Kidney (tissue), 14 donors: Measurements from ENCODE around the gene PLA2G15. TPM values are rescaled to one million over a fixed set of nuclear protein-coding genes. Genes with fewer than 3 reads are reported as not detected.

Source experiments
- DNase-seq, 5 donors: peaks; one replicate each; pipeline ENCODE4 v3.0.0-alpha.2; 2013 to 2020
- FAIRE-seq: peaks from 2 replicates; lab custom pipeline; 2012; peaks lifted over from hg19 to GRCh38; lab: Jason Lieb, UNC
- H3K27ac ChIP-seq, 2 donors: one replicate each; pipeline ENCODE4 v1.7.0; 2013; ENCODE audit warnings: low read depth in 2 of 2, low read length in 2 of 2, inconsistent platforms in 1 of 2
- H3K27me3 ChIP-seq: one replicate; pipeline ENCODE4 v1.7.1; 2013; ENCODE audit warnings: low read length, inconsistent platforms; ENCODE audit not compliant: control insufficient read depth, insufficient read depth
- H3K36me3 ChIP-seq, 3 donors: one replicate each; pipeline versions ENCODE4 v1.7.0 to v1.7.1; 2013; ENCODE audit warnings: low read length in 3 of 3, control low read depth in 1 of 3, inconsistent platforms in 1 of 3; ENCODE audit not compliant: insufficient read depth in 3 of 3, control insufficient read depth in 2 of 3
- H3K4me1 ChIP-seq, 3 donors: one replicate each; pipeline versions ENCODE4 v1.7.0 to v1.7.1; 2013; ENCODE audit warnings: low read length in 3 of 3, inconsistent platforms in 1 of 3, low read depth in 1 of 3; ENCODE audit not compliant: control insufficient read depth in 2 of 3, insufficient read depth in 2 of 3
- H3K4me3 ChIP-seq, 3 donors: one replicate each; pipeline versions ENCODE4 v1.7.0 to v1.8.1; 2013; ENCODE audit warnings: low read length in 3 of 3, control low read depth in 1 of 3, inconsistent platforms in 1 of 3
- H3K9ac ChIP-seq, 3 donors: one replicate each; pipeline versions ENCODE4 v1.7.0 to v1.7.1; 2013; ENCODE audit warnings: low read length in 3 of 3, control low read depth in 1 of 3, inconsistent platforms in 1 of 3
- H3K9me3 ChIP-seq, 3 donors: one replicate each; pipeline versions ENCODE4 v1.7.0 to v1.7.1; 2013; ENCODE audit warnings: low read length in 3 of 3, control low read depth in 1 of 3, inconsistent platforms in 1 of 3; ENCODE audit not compliant: control insufficient read depth in 2 of 3, insufficient read depth in 1 of 3
- intact Hi-C: fragments of 100-400 bp; cut with DNase I; formaldehyde crosslinking; loops from one replicate; pipeline ENCODE4 v1.11.1; 2022
- polyA plus RNA-seq: library from polyadenylated mRNA; stranded (reverse); fragments of 350-450 nt; fragmentation: Illumina TruSeq; extraction: RNeasy Lipid Tissue Mini Kit (QIAGEN cat#74804); gene quantifications from one replicate; pipeline ENCODE4 v1.2.3, GENCODE V29; 2014; ENCODE audit warnings: low read depth, low replicate concordance; ENCODE audit not compliant: insufficient read depth
- total RNA-seq: library from RNA; stranded (reverse); fragmentation: NEBNext Ultra II Directional; extraction: Animal tissue kit (Norgen Biotek cat#: 25700); gene quantifications from one replicate; pipeline ENCODE4 v1.2.1, GENCODE V29; 2021
- TF ChIP-seq, protein P1 (sequence below): IDR thresholded peaks from 3 replicates; pipeline ENCODE4 v1.5.1; 2012; ENCODE audit warnings: mild to moderate bottlenecking, moderate library complexity, borderline replicate concordance; ENCODE audit not compliant: insufficient read depth; ENCODE audit errors: extremely low read depth
- donor health status: control.
- donor health status: control.
- donor health status: control.
- donor health status: control.
- donor health status: control.
- donor health status: DM: yes; HTN: yes; CAD: no.
- donor health status: Normal renal cell carcinoma (clear cell type).

PLA2G15 gene
- total and polyA plus RNA-seq, 2 donors from 2014 or later, result 35.1 to 44.4 TPM

GRCh38 chr16:68249371-68249770, 4.2 kb downstream of the PLA2G15 start:
- DNase-seq, result peak in 1 of 5 donors; percentile 64
- Histone ChIP-seq H3K27ac (peak overlapping the region in 1 of 2 donors; percentile 71), H3K9ac (no peak overlapping the region), H3K4me1 (peaks cover 0 to 51% (median 36%) of the 10 kb centered on the region in 3 donors), H3K4me3 (no peak overlapping the region), H3K9me3 (no peaks in the 10 kb centered on the region), H3K36me3 (peaks cover 0 to 11% (median 10%) of the 10 kb centered on the region in 3 donors), H3K27me3 (no peaks in the 10 kb centered on the region)
- FAIRE-seq, result no peak
- intact Hi-C loops, result no loop called here
- TF ChIP-seq, protein P1, sequence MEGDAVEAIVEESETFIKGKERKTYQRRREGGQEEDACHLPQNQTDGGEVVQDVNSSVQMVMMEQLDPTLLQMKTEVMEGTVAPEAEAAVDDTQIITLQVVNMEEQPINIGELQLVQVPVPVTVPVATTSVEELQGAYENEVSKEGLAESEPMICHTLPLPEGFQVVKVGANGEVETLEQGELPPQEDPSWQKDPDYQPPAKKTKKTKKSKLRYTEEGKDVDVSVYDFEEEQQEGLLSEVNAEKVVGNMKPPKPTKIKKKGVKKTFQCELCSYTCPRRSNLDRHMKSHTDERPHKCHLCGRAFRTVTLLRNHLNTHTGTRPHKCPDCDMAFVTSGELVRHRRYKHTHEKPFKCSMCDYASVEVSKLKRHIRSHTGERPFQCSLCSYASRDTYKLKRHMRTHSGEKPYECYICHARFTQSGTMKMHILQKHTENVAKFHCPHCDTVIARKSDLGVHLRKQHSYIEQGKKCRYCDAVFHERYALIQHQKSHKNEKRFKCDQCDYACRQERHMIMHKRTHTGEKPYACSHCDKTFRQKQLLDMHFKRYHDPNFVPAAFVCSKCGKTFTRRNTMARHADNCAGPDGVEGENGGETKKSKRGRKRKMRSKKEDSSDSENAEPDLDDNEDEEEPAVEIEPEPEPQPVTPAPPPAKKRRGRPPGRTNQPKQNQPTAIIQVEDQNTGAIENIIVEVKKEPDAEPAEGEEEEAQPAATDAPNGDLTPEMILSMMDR, result no peak

DNA sequence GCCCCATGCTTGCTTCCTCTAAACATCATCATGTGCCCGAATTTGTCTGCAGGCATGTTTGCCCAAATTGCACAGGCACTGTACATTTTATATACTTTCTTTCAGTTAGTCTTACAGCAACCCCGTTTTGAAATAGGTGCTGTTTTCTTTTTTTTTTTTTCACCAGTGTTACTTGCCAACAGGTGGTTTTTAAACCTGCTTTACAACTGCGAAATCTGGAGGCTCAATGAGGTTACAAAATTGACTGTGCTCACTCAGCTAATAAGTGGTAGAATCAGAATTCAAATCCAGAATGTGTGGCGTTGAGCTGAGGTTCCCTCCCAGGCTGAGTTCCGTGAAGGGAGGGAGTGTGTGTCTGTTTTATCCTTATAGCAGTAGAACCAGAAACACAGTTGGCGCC, 5.8 kb downstream of the PLA2G15 start:
- Histone ChIP-seq H3K27me3 (no peaks in the 10 kb centered on the region), H3K36me3 (peaks cover 0 to 22% (median 19%) of the 10 kb centered on the region in 3 donors), H3K9ac (no peak overlapping the region), H3K4me3 (no peak overlapping the region), H3K9me3 (no peaks in the 10 kb centered on the region), H3K4me1 (peaks cover 0 to 44% (median 36%) of the 10 kb centered on the region in 3 donors), H3K27ac (no peak overlapping the region)
- FAIRE-seq (no peak), DNase-seq (no peak)
- intact Hi-C loops, result no loop called here
- TF ChIP-seq, protein P1, result no peak

- intact Hi-C loops, result no loop called here
- Histone ChIP-seq H3K27ac (peak overlapping the region; percentile 38 to 73), H3K36me3 (peaks cover 0 to 22% (median 19%) of the 10 kb centered on the region in 3 donors), H3K27me3 (no peaks in the 10 kb centered on the region), H3K9me3 (no peaks in the 10 kb centered on the region), H3K9ac (no peak overlapping the region), H3K4me1 (peaks cover 0 to 35% (median 27%) of the 10 kb centered on the region in 3 donors), H3K4me3 (no peak overlapping the region)
- TF ChIP-seq, protein P1, result no peak
- DNase-seq, result no peak
- no peak for FAIRE-seq
Measured at GRCh38 chr16:68251832-68252231, 6.7 kb downstream of the PLA2G15 start.

DNA sequence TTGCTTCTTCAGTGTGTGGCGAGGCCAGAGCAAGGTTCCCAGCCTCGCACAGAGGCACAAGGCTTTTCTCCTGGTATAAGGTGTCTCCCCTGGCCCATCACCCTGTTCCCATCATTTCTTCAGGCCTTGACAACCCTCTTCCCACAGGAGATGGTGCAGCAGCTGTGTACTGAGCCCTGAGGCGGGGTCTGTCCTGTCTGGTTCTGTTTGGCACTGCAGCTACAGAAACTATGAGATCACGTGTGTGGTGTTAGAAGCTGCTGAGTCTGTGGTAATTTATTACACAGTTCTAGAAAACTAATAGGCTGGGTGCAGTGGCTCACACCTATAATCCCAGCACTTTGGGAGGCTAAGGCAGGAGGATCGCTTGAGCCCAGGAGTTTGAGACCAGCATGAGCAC, 7.2 kb downstream of the PLA2G15 start:
- Histone ChIP-seq H3K4me3 (no peak overlapping the region), H3K36me3 (peaks cover 0 to 22% (median 19%) of the 10 kb centered on the region in 3 donors), H3K9me3 (no peaks in the 10 kb centered on the region), H3K9ac (no peak overlapping the region), H3K27ac (peak overlapping the region; percentile 38 to 73), H3K4me1 (peaks cover 0 to 32% (median 25%) of the 10 kb centered on the region in 3 donors), H3K27me3 (no peaks in the 10 kb centered on the region)
- FAIRE-seq, result no peak
- no peak for DNase-seq
- TF ChIP-seq, protein P1, result no peak
- intact Hi-C loops, result no loop called here
